C4-2B (cell line): ENCODE results near the gene GSDME.

Experiments used
- ZFX ChIP-seq: fragments of 450-650 bp; IDR thresholded peaks from 2 replicates; pipeline ENCODE4 v1.6.1; 2017
- TF ChIP-seq, protein P1 (sequence below): fragments of 450-650 bp; conservative IDR thresholded peaks from 2 replicates; pipeline ENCODE4 v1.5.1; 2017; ENCODE audit warnings: mild to moderate bottlenecking

- TF ChIP-seq, protein P1, sequence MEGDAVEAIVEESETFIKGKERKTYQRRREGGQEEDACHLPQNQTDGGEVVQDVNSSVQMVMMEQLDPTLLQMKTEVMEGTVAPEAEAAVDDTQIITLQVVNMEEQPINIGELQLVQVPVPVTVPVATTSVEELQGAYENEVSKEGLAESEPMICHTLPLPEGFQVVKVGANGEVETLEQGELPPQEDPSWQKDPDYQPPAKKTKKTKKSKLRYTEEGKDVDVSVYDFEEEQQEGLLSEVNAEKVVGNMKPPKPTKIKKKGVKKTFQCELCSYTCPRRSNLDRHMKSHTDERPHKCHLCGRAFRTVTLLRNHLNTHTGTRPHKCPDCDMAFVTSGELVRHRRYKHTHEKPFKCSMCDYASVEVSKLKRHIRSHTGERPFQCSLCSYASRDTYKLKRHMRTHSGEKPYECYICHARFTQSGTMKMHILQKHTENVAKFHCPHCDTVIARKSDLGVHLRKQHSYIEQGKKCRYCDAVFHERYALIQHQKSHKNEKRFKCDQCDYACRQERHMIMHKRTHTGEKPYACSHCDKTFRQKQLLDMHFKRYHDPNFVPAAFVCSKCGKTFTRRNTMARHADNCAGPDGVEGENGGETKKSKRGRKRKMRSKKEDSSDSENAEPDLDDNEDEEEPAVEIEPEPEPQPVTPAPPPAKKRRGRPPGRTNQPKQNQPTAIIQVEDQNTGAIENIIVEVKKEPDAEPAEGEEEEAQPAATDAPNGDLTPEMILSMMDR, result no peak
- TF ChIP-seq ZFX, result no peak
These were observed 6.7 kb upstream of the GSDME start for GRCh38 chr7:24764011-24764410.
